Measurements from ENCODE around the gene PNPLA2.
A peak's percentile ranks its signal among the peaks of the same experiment; 100 is the strongest.

Gene PNPLA2

DNA sequence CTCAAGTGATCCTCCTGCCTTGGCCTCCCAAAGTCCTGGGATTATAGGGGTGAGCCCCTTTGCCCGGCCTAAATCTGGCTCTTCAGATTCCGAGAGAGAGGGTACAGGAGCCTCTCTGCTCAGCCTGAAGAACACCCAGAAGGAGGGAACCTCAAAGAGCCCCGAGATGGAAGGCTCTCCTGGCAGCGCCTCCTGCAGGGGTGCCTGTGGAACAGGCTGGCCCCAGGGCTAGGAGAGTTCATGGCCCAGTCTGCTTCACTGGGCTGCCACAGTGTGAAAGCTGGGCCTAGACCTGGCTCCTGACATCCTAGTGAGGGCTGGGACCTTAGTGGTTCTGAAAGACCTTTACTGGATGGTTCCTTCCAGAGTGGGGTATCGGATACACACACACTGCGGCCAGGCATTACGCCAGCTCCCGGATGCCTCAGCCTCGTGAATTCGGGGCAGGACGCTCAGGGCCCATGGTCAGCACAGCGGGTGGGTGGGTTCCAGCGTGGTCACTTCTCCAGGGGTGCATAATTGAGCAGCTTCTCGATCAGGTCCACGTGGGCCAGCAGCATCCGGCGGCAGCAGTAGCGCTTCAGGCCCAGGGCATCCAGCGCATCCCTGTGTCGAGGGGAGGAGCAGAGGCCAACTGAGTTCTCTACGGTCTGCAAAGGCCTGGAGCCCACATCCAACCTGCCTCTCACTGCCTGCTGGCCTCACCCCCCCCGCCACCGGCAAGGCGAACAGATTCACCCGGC lies 21.3 kb downstream of the PNPLA2 start:
- FAIRE-seq (peak; percentile 38), DNase-seq (ENCODE audit: insufficient read length, low spot score) (no peak)

DNA sequence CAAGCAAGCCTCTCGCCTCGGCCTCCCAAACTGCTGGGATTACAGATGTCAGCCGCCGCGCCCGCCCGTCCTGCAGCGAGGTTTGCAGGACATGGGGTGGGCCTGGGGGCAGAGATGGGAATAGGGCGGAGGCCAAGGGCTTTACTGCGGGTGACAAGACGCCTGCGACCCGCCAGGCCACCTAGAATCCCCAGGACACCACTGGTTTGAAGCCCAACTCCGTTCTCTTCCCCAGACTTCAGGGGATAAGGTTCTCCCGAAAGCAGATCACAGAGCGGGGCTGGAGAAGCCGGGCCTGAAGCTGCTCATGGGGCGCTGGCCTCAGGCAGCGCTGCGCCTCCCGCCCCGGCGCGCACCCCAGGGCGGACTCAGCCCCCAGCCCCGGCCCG lies 23.3 kb downstream of the PNPLA2 start:
- no peak for DNase-seq (ENCODE audit: insufficient read length, low spot score)
- no peak for FAIRE-seq

DNA sequence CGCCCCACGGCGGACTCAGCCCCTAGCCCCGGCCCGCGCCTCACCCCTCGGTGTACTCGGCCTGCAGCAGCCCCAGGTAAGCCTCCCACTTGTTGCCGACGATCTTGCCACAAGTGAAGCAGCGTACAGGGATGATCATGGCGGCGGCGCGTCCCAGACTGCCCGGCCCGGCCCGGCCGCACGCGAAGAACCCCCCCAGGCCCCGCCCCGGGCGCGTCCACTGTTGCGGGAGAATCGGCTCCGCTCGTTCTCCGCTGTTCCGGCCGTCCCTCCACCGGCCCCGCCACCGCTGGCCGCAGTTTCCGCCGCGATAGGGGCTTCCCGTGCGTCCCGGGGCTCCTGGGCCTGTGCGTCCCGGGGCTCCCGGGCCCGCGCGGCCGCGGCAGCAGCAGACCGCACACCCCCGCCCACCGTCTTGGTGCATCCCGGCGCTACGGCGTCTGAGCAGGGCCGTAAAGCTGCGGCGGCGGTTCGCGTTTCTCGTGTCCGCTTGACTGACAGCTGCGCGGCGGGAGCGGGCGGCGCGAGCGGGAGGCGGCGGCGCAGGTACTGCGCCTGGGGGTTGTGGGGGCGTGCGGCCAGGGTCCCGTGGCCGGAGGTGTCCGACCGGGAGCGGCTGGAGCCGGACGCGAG lies 23.8 kb downstream of the PNPLA2 start, which contains the start of the genes POLR2L and TSPAN4:
POLR2L (minus strand) TSS at position 160 of the 633 bp plus-strand sequence; CDS start at position 139, 21 bp downstream.
TSPAN4 (plus strand) TSS at position 483 of the 633 bp plus-strand sequence. CDS start 7,453 bp downstream, outside the sequence.
- DNase-seq (ENCODE audit: insufficient read length, low spot score): peak; percentile 75
- FAIRE-seq: peak; percentile 97

DNA sequence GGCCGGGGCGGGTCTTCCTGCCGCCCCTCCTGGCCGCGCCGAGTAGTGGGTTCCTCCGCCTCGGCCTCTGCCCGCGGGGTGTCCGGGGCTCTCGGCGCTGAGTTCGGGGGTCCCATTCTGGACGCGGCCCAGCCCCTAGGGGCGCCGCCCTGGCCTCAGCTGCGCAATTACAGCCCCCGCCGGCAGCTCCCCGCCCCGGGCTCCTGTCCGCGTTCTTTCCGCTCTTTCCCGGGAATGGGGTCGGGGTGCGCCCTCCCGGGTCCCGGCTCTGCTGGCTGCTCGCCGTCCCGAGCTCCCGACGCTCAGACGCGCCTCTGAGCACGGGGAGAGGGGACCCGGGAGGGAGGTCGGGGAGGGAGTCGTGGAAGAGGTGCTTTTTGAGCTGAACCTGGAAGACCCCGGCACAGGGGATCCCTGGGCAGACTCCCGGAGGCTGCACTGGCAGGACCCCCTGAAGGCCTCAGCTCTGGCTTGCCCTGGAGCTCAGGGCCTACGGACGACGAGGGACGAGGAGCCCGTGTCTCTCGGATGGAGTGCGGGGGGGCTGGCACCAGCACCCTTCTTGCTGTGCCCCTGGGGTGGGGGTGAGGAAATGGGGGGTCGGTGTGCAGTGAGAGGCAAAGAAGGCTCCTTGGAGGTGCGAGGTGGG lies 24.5 kb downstream of the PNPLA2 start:
- DNase-seq (ENCODE audit: insufficient read length, low spot score): no peak
- FAIRE-seq: no peak

DNA sequence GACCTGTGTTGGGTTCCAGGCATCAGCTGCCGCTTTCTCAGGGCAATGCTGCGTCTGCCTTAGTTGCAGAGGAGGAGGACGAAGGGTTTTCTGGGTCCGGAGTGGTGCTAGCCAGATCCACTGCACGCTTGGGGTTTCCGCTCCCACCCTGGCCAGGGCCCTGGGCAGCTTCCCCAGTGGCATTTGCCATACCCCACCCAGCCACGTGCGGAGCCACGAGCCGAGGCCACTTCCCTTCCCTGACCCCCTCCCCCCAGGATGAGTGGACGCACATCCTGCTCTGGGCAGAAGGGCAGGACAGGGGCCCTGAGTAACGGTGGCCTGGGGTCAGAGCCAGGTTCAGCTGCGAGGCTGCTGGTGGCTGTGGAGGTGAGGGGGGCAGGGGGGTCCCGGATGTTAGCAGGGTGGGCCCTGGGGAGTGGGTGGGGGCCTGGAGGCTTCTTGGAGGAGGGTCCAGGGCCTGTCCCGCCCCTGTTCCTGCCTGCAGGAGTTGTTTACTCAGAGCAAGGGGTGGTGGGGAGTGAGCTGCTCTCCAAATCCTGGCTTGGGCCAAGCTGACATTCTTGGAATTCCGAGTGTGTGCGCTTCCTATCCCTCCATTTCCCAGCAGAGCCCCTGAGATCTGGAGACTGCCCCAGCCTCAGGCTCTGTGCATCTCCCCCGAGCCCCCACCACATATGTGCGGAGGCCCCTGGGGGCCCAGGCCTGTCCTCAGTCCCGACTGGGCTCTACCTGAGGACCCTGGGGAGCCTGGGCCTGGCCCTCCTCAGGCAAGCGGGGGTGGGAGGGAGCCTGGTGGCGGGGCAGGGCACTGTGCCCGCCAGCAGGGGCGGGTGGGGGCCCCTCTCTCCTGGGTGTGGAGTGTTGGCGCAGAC lies 25.3 kb downstream of the PNPLA2 start:
- DNase-seq (ENCODE audit: insufficient read length, low spot score) (peak; percentile 92), FAIRE-seq (peak; percentile 95)

DNA sequence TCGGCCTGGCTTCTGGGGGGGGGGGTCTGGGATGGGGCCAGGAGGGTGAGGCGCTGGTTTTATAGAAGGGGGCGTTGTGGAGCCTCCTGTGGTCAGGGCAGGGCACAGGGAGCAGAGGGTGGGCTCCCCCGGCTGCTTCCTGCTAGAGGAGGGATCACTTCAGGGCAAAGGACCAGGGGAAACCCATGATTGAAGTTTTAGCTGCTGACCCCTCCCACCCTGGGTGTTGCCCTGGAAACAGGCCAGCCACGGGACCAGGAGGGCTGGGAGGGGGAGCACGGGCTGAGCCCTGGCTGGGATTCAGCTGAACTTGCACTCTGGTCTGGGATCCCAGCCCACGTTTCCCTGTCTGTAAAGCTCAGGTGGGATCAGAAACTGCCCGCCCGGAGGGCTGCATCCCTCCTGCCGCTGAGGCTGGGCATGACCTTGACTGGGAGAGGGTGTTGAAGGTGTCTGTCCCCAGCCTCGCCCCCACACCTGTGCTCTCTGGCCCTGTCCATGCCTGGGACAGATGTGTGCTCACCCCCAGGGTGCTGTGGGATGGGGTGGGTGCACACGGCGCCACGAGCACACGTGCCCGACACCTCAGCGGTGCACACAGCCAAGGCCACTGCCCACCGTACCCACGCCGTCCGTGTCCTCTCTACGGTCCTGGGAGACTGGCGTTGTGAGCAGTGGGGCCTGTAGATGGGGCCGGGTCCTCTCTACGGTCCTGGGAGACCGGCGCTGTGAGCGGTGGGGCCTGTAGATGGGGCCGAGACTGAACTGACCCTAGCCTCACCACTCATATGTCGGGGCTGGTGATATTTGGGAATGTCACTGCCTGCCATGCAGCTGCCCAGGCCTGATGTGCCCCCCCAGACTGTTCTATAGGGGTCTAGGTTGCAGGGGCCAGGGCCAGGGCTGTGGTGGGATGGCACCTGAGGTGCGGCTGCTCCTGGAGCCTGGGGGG lies 26.3 kb downstream of the PNPLA2 start:
- peak; percentile 92 for DNase-seq (ENCODE audit: insufficient read length, low spot score)
- peak; percentile 96 for FAIRE-seq

DNA sequence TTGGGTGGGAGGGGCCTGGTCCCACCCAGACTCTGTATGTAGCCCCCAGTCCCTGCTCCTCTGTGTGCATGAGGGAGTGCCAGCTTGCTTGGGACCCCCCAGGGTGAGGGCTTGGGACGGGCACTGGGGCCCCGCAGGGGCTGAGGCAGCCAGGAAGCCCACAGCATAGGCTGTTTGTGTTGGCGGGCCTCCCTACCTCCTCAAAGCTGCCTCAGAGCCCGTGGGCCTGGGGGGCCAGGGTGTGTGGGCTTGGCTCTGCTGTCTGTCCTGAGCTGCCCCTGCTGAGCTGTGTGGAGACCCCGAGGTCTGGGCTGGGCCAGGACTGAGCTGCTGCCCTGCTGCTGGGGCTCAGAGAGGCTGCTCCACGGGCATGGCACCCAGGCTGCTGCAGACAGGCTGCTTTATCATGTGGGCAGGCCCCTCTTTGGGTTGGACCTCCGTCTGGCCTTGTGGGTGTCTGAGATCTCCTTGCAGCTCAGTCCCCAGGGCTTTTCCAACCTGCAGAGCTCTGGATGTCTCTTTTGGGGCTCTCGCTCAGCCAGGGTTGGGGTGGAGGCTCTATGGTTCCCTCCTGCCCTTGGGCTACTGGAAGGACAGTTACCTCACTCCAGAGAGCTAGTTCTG lies 27.3 kb downstream of the PNPLA2 start:
- FAIRE-seq: no peak
- DNase-seq (ENCODE audit: insufficient read length, low spot score): no peak

DNA sequence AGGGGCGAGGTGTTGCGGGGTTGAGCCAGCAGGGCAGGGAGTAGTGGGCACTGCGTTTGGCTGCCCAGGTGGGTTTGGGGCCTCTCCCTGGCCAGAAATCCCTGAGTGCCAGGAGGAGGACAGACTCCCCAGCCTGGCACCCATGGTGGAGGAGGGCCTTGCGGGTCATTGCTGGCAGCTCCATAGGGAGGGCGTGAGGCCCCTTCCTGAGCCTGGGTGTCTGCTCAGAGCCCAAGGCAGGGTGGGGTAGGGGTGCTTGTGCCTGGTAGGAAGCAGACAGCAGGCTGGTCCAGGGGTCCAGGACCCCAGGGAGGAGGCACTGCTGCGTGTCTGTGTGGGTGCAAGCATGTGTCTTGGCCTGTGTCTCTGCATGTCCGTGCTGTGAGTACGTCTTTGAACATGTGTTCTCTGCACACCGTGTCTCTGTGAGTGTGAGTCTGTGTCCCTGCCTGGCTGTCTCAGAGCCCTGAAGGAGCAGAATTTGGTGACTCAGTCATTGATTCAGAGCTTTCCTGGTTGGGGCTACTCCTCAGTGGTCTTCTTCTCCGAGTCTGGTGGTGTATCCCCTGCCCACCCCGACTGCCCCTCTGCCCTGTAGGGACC lies 27.9 kb downstream of the PNPLA2 start:
- DNase-seq (ENCODE audit: insufficient read length, low spot score) (no peak), FAIRE-seq (no peak)

DNA sequence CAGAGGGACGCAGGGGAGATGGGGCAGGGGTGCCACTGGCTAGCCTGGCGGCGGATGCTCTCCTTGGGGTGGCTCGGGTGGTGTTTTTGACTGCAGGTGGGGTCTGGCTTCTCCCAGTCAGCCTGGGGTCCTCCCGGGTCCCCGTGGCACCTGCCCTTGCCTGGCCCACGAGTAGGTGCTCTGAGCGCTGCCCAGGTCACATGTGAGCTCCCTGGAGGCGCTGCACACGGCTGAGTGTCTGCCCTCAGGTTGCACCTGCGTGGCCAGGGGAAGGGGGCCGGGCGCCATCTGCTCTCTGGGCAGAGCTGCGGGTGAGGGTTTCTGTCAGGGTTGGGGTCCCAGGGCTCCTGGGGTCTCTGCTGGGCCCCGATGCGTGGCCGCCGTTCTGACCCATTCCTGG lies 29.2 kb downstream of the PNPLA2 start:
- DNase-seq (ENCODE audit: insufficient read length, low spot score): no peak
- FAIRE-seq: no peak

DNA sequence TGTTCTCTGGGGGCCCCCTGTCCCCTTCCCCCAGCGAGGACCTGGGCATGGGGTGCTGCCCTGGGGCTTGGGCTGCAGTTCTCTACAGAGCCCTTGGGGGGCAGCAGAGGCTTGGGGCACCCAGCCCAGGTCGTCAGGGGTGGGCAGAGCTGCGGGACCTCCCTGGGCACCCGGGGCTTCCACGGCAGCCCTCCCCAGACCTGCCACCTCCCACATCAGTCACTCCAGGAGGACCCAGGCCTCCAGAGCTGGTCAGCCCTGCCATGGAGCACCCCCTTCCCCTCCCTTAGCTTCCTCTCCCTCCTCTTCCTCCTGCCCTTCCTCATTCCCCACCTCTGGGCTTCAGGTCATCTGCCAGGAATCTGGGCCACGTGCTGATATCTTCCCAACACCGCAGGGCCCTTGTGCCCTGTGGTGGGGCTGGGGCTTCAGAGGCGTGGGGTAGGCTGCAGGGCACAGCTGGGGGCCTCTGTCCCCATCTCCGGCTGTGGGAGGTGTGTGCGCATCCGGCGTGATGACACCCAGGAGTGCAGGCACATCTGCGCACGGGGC lies 29.7 kb downstream of the PNPLA2 start:
- DNase-seq (ENCODE audit: insufficient read length, low spot score): no peak
- no peak for FAIRE-seq

DNA sequence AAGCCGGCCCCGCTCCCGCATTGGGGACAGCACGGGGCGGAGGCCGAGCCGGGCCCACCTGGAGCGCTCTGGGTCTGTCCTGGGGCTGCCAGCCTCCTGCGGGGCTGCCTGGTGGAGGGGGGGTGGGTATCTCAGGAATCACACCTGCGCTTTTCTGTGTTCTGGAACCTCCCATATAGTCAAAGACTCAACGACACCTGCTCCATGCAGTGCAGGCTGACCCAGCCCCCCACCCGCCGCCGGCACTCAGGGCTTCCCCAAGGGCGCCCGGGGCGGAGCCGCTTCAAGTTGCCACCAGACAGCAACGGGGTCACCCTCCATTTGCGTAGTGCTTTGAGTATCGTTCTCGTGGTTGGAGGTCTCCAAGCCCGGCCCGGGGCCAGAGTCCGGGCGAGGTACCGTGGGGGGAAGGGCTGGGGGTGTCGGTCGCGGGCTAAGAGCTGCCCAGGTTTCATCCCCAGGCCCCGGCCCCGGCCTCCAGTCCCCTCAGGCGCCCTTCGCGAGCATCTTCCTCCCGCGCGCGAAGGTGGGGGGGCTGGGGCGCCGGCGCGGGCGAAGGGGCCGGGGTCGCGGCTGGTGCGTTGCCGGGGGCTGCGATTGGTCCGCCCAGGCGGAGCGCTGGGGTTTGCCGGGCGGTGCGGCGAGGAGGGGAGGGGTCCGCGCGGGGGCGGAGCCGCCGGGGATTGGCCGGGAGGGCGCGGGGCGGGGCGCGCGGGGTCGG lies 30.6 kb downstream of the PNPLA2 start:
- DNase-seq (ENCODE audit: insufficient read length, low spot score): no peak
- FAIRE-seq: no peak

DNA sequence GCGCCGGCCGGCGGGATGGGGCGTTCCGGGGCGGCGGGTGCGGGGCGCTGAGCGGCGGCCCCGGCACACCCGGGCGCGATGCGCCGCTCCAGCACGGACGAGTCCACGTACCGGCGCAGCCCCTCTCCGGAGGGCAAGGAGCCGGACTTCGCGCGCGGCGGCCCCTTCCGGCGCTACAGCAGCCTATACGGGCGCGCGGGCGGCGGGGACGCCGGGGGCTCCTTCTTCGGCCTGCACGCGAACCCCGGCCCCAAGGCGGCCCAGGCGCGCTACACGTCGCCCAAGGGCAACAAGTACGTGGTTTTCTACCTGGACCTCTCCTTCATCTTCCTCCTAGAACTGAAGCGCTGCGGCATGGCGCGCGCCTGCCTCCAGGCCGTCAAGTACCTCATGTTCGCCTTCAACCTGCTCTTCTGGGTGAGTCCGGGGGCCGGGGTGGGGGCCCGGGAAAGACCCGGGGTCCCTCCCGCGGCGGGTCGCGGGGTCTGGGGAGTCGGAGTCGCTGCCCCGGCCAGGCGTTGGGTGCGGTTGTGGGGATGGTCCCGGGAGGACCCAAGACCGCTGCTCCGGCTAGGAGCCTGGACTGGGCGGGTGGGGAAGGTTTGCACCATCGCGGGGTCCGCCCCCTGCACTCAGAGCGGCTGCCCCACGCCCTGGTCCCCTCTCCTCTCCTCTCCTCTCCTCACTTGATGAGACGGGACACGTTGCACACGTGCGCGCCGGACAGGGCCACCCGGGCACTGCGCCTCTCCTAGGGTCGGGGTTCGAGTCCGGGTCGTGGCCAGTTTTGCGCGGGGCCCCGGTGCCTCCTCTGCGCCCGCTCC lies 31.4 kb downstream of the PNPLA2 start:
- DNase-seq (ENCODE audit: insufficient read length, low spot score): no peak
- no peak for FAIRE-seq

DNA sequence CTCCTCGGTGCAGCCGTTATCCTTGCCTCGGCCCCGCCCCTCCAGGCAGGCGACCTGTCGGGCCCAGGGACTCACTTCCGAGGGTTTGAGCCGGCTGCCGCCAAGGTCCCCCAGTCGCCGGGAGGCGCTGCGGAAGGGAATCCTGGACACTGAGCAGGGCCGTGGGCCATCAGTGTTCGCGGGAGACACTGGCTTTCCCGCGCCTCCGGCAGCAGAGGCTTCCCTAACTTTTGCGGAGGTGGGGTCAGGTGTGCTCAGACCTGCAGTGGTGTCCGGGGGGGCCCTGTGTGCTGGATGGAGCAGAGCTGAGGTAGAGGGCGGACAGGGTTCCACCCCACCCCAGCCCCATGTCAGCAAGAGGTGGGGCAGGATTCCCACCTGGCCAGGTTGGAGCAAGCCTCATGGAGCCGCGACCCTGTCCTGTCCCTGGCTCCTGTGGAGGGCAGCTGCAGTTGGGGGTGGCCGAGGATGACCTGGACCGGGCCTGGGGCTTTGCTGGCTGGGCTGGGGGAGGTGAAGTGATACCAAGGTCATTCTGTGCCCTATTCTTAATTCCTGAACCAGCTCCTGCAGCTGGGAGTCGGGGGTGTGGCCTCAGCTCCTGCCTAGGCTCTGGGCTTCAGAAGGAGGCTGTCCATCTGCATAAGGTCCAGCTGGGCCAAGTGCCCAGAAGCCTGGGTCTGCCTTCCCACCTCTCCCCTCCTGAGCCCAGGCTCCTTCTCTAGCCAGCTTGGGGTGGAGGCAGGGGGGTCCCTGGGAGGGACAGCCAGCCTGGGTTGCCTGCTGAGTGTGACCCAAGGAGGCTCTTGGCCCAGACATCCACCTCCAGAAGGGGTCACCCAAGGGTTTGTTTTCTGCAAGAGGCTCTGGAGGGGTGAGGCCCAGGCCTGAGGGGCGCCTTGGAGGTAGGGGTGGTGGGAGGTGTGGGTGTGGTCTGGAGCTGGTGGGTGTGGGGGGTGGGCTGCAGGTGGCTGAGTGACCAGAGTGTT lies 32.4 kb downstream of the PNPLA2 start:
- FAIRE-seq: peak; percentile 16
- DNase-seq (ENCODE audit: insufficient read length, low spot score): no peak

DNA sequence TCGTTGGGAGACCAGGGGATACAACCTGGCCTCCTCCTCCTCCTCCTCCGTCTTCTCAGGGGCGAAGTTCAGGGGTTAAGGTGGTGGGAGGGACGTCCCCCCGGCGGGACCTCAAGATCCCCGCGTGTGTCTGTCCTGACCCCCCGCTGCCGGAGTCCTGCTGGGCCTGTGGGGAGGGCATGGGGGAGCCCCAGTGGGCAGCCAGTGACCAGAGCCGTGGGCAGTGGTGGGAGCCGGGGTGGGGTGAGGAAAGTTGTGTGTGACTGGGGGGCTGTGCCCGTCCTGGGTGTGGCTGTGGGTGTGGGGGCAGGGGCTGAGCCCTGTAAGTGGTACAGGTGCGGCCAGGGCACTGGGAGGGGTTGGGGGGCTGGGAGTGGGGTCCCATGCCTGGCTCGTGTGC lies 34.0 kb downstream of the PNPLA2 start:
- DNase-seq (ENCODE audit: insufficient read length, low spot score): no peak
- FAIRE-seq: no peak

DNA sequence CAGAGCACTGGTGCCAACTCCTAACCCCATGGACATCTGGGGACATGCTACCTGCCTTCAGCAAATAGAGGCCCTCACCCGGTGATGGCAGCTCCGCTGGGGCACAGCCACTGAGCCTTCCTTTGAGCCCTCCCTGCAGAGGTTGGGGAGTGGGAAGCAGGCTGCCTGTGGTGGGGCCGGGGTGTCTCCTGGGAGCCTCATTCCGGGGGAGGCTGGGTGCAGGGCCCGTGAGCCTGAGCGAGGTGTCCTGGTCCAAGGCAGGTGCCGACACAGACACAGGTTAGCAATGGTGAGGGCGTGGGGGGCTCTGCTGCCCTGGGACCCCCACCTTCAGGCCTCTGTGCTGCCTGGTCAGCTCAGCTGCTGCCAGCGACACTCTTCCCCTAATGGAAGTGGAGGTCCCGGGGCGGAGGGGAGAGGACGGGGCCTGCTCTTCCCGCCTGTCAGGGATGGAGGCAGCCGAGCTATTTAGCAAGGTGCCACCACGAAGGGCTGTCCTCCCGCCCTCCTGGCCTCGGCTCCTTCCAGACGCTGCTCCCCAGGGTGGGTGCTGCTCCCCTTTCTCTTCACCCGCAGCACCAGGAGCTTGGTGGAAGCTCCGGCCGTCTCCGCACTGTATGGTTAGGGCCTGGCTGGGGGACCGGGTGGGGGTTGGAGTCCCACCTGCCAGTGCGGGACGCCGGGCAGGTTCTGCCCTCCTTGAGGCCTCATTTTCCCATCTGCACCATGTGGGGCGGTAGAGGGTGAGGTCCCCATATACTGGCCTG lies 35.2 kb downstream of the PNPLA2 start:
- no peak for FAIRE-seq
- DNase-seq (ENCODE audit: insufficient read length, low spot score): no peak
